NOMO-1 treated with DMSO at 0.1 percent for 48 hours (cell line): ENCODE data around the gene DUS1L.

Experiments used
- DNase-seq: peaks from one replicate; lab custom pipeline; 2025; ENCODE audit not compliant: unreplicated experiment; lab: John Stamatoyannopoulos, UW

DUS1L gene

DNA sequence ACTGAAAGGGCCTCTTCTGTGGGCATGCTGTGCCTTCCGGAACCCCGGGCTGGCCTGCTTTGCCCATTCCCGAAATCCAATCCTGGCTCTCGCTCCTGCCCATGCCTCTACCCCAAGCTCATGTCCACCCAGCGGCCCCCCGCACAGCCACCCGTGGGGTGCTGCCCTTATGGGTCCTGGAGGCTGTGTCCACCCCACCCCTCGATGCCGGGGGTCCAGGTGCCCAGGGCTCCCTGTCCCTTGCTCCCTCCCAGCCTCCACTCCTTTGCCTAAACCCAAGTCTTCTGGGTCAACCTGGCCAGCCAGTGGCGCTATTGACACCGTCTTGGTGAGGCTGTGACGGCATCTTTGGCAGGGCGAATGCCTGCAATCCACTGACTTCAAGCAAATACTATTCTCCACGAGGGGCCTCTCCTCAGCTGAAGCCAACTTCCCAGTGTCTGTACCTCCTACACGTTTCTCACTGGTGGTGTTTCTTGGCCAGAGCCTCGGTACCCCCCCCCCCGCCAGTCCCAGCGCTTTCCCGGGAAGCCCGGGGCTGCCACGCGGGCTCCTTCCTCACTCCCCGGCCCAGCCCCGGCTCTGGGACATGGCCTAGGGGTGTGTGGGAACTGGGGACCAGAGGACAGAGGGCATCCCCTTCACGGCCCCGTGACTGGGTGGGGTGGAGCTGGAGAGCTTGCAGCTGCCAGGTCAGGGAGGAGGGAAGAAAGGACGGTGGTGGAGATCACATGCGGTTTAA is 12.2 kb upstream of the DUS1L start:
- no peak for DNase-seq

DNA sequence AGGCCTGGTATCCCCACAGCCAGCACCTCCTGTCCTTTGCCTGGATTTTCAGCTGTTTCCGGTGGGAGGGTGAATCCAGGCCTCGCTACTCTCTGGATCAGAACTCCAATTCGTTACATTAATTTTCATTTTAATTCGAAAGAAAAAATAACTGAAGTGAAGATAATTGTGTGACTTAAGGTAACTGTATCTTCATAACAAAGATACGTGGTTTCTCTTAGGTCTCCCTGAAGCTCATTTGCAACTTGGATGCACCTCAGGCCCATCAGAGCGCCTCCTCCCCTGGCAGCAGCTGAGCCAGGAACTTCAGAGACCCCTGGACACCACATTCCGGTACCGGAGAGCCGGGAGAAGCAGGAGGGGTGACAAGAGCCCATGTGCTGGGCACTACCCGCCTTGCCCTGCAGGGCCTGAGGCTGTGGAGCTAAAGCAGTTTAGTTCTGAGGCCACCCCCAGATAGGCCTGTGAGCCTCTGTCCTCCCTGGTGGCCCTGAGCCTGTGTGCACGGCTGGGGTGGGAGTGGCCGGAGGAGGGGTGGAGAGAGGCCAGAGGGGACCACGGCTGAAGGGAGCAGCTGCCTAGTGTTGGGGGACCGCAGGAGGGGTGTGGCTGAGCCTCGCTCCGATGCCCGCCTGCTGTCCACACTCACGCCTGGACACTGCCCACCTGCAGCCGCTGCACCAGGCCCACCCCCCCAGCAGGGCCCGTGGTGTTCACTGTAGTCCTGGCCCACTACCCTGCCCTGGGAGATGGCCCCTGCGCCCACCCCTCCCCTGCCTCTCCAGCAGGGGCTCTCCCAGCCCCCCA is 11.4 kb upstream of the DUS1L start:
- no peak for DNase-seq

DNA sequence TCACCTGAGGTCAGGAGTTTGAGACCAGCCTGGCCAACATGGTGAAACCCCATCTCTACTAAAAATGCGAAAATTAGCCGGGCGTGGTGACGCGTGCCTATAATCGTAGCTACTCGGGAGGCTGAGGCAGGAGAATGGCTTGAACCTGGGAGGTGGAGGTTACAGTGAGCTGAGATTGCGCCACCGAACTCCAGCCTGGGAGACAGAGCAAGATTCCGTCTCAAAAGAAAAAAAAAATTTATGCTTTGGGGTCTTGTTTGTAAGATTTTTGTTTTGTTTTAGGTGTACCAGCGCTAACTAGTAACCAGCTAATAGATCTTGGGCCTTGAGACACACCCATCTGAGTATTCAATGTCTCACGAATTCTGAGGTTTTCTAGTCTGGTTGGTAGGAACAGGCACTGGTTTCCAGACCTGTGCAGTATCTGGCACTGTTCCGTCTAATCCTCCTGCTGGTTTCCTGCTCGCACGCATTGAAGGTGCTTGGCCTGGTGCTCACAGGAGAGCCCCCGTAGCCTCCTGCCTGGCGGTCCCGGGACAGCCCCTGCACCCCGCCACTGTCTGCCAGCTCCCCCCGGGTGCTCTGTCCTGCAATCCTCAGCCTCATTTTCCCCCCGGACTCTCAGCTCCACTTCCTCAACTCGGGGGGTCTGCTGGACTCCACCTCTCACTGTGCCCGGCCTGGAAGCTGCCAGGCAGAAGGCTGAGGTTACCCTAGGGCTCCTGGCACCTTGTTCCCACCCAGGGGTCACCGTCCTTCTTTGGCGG is 10.6 kb upstream of the DUS1L start:
- DNase-seq, result no peak

DNA sequence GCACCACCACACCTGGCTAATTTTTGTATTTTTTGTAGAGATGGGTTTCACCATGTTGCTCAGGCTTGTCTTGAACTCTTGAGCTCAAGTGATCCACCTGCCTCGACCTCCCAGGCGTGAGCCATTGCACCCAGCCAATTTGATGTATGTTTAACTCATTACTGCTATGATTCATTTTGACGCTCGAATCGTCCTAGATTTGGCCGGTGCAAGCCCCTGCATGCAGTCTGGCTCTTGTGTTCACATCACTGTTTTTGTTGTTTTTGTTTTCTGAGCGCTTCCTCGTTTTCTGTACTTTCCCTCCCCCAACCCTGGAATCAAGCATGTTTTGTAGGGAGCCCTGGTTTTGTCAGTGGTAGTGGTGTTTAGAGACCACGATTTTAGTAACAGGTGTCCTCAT is 7.8 kb upstream of the DUS1L start:
- no peak for DNase-seq

DNA sequence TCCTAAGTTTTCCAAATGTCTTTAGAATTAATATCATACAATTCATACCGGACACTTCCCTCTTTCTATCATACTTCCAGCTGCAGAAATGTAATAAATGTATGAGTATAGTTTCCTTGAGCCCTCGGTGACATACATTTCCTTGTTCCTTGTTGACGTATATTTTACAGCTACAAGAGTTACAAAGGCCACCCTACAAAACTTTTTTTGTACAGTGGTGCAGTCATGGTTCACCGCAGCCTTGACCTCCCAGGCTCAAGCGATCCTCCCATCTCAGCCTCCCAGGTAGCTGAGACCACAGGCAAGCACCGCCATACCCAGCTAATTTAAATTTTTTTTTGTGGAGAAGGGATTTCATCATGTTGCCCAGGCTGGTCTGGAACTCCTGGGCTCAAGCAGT is 7.2 kb upstream of the DUS1L start:
- DNase-seq, result no peak

DNA sequence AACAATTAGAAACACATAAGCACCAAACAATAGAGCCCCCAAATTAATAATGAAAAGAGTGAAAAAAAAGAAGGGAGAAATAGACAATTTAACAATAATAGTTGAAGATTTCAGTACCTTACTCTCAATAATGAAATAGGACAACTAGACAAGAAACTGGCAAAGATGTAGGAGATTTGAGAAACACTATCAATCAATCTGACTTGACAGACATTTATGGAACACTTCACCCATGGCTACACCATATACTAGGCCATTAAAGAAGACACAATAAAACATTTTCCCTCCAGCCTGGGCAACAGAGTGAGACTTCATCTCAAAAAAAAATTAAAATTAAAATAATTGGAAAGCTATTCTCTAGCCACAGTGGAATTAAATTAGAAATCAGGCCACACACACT is 5.0 kb upstream of the DUS1L start:
- DNase-seq, result no peak

DNA sequence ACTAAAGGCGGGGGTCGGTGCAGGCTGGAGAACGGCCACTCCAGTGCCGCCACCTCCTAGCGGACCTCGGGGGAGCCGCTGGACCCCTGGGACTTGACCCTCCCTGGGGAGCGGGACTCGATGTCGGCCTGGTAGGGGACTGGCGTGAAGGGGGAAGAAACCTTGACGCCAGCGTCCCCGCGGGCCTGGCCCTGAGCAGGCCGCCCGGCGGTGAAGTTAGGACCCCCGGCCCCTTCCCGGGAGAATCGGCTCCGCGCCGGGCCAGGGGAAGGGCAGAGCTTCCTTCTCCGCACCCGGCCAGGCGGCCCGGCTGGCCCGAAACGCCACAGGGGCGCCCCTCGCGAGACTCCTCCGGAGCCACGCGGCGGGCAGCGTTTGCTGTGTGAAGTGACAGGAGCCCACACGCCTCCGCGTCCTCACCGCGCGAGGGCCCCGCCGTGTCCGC is 389 bp downstream of the DUS1L start:
- no peak for DNase-seq

DNA sequence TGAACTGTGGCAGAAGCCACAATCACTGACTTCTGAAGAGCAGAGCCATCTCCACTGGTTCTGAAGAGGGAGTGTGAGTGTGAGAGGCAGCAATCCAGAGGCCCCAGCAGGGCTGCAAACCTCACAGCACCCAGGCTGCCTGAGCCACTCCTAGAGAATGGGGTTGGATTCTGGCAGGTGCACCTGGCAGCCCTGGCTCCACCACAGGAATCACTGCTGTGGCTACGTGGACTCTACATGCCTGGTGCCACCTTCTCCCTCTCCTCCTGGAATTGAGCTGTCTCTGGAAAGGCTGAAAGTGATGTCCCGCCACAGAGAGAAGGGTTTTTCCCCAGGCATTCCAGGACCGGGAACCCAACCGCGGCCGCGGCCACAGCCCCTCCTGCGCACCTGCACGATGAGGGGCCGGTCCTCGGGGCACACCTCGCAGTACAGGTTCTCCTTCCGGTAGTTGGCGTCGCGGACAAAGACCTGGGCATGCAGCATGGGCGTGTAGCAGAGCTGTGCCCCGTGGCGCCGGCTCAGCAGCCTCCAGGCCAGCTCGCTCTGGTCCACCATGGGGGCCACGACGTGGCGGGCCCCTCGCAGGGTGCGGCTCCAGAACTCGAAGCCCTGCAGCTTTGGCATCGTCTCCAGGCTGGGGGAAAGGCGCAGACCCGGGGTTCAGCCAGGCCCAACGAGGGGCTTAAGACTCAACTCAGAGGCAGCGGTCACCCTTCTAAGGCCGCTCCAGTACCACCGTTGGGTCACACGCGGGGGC is 991 bp downstream of the DUS1L start:
- DNase-seq, result no peak

DNA sequence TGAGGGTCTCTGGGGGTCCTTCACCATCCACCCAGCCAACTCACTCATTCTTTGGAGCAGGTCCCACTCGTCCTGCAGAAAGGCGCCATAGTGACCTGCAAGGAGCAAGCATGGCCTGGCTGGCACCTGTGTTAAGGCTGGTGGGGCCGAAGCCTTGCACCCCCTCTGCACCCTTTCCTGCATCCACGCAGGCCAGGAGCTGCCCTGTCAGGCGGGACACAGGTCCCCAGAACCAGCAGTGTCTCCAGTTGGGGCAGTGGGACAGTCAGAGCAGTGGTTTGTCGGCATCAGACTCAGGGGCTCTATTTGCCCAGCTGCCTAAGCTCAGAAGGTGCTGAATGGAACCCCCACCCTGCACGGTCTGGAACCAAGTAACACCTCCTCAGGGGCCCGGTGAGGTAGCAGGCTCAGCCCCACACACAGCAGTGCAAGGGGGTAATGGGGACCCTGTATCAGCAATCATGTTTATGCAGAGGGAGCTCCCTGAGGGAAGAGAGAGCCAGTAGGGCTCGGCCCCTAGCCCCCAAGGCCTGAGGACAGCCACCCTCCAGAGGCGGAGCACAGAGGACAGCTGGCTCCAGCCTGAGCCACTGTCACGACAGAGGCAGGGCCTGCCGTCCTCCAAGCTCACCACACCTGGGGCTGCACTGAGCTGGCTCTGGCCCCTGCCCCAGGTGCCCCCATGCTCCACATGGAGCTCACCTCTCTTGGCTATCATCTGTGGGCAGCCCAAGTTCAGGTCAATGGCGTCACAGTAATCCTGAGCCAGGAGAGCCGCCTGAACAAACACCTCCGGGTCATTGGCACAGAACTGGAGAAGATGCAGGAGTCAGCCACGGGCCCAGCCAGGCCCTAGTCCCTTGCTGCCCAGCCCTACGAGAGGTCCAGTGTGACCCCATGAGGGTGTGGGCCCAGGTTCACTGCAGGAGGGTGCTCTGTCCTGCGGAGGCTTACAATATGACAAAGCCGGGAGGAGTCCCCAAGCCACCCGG is 1.9 kb downstream of the DUS1L start:
- DNase-seq, result no peak

DNA sequence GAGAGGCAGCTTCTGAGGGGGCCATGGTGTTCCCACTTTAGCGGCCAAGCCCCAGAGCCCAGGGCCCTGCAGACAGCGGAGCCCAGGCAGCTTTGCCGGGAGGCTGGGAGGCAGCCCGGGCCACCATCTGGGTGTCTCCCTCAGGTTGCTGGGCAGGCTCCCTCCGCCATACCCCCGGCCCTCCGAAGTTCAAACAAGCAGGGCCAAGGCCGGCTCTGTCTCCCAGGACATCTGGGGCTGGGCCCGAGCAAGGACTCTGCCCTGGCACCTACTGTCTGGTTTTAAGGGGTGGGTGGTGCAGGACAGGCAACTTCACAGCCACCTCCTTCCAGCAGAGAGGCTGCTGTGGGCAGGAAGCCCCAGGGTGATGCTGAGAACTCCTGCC is 2.6 kb downstream of the DUS1L start:
- no peak for DNase-seq

DNA sequence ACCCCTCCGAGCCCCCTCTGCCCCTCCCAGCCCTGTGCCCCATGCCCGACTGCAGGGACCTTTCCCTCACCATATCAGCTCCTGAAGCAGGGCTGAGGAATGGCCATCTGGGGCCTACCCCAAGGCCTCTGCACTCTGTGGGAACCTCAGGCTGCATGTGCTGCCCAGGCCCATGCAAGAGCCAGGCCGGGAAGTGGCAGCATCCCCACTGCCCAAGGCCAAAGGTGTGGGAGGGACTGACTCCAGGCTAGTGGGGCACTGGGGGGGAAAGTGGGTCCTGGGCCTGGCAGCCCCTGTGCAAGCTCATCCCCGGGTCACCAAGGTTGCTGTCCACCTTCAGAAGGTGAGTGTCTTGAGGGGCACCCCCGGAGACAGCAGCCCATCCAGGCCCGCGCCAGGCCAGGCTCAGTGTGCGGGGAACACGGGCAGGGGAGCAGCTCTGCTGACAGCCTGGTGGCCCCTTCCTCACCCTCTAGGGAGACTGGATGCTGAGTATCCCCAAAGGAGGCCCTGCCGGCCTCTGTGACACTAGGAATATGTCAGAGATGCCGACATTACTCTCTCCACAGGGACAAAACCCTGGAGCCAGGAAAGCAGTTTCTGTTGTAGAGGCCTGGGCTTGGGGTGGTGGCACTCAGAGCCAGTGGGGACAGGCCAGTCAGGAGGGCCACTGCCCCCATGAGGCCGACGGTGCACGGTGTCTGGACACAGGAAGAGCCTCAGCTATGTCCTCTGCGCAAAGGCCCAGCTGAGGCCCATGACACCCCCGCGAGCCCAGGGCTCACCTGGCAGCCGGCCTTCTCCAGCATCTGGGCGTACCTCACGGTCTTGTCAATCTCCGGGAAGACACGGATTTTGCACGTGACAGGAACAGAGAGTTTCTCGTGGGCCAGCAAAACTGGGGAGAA is 3.3 kb downstream of the DUS1L start:
- DNase-seq, result no peak

DNA sequence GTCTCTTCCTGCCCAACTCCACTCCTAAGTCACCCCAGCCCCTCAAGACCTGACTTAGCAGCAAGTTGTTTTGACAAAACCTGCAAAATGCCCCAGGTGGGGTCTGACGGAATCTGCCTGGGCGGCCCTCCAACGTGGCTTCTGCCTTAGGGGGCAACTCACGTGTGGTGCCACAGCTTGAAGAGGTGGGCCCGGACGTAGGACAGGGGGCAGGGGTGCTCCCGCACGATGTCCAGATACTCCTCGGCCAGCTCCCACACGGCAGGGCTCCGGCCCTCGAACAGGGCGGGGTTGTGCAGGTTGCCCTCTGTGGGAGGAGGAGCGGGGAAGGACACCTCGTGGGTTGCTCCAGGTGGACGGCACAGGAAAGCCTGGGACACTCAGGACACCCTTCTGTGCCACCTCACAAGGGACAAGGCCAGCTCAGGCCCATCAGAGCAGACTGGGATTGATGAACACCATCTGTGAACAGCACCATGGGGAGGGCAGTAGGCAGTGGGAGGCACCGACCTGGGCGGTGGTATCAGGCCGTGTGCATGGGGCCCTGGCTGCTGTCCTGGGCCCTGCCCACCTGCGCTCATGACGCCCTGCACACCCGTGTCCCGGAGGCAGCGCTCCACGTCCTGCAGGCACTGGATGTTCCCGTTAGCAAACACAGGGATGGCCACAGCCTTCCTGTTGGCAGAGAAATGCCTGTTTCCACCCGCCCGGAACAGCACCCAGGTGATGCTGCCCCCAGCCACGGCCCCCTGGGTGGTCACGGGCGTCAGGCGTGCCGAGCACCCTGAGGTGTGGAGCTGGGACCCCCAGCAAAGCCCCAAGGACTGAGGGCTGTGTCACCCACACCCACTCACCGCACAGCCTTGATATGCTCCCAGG is 4.3 kb downstream of the DUS1L start:
- DNase-seq, result no peak

DNA sequence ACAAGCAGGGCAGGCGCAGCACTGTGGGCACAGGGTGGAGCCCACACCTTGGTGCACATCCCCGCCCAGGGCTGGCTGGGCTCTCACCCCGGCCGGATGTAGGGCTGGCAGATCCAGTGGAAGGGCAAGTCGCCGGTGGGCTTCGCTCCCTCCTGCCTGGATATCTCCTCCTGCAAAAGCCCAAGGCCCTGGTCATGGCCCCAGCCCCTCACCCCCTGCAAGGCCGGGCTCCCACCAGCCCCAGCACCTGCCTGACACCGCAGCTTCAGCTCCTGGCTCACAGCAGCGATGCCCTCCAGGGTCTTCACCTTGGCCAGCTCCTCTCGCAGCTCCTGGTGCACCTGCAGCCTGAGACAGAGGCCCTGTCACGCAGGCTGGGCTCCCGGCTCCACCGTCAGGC is 5.0 kb downstream of the DUS1L start:
- no peak for DNase-seq

DNA sequence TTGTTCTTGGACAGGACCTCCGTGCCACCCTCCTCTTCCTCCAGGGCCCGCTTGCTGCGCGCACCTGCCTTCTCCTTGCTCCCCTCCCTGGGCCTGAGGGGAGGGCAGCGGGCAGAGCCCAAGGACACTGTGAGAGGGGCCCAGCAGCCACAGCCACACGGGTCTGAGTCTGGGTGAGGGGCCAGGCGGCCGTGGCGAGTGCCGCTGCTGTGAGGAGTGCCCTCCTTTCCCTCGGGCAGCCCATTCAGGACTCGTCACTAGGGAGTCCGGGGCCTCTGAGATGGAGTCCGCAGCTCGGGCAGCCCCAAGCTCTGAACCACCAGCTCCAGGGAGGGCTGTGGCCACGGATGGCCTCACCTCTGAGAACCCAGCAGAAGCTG is 5.6 kb downstream of the DUS1L start:
- DNase-seq, result no peak

DNA sequence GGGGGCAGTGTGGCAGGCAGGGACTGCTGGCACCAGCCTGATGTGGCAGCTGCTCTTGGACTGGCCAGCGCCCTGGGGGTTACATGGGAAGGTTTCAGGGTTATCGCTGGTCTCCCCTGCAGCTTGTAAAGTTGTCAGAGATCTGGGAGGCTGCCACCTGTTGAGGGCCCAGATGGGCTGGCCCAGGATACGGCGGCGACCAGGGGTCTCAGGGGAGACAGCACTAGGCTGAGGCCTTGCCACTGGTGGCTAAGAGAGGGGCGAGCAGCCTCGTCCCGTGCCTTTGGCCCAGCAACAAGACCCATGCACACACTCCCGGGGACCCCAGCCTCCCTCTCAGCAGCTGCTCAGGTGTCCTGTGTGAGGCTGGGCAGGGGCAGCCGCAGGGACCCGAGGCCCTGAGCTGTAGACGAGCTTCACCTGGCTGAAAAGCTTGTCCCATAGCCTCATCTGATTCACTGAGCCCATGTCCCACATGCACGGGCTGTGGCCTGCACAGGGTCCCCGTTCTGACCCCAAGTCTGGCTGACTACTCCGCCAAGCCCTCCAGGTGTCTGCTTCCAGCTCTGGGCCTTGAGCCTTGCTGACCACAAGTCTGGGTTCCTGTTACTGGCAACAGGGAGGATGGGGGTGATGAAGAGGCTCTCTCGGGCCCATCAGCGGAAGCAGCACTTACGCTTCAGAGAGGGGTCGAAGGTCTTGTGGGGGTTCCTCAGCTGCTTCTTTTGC is 6.2 kb downstream of the DUS1L start:
- DNase-seq, result no peak

DNA sequence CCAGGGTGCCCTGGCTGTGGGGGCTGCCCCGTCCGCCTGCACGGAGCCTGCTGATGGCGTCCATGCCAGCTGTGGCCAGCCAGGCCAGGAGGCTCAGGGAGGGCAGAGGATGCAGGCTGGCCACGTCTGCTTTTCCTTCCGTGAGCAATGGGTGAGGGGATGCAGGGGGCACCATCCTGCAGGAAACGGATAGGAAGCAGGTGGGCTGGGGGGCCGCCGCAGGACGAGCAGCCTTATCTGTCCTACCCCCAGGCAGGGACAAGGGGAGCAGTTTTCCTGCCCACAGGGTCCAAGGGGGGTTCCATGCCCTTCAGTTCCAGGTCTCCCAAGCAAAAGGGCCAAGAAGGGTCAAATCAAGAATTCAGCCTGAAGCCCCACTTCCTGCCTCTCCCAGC is 6.8 kb downstream of the DUS1L start:
- no peak for DNase-seq

DNA sequence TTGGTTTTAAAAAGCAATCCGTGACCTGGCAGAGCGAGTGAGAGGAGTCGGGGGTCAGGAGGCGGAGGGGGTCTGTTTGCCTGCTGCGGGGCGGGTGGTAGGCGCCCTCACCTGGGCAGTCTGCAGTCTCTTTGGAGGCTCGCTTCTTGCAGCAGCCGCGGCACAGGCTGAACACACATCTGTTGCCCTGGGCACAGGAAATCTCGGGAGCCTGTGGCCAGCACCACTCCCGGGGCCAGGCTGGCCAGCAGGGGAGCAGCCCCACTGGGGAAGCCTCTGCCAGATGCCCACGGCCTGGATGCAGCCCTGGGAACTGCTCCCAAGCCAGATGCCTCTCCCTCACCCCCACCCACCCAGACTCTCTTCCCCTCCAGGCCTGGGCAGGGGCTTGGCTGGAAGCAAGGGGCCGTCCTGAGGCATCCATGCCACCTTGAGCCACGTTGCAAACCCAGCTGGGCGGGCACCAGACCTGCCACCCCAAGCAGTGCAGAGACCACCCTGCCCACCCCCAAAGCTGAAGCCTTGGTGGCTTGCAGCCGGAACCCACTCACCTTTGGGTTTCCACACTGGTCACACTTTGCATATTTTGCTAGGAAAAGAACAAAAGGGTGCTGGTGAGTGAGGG is 7.3 kb downstream of the DUS1L start:
- DNase-seq, result no peak
